CD4-positive, alpha-beta T cell (primary cell): Measurements from ENCODE around the gene VIT. TPM values are rescaled to one million over a fixed set of nuclear protein-coding genes. Genes with fewer than 3 reads are reported as not detected.

Experiments
- ATAC-seq: fragments of 200-7000 bp; cut with Tn5 transposase; one replicate; pipeline ENCODE4 v1.10.0; 2022; ENCODE audit warnings: mild to moderate bottlenecking; ENCODE audit not compliant: poor library complexity
- CTCF ChIA-PET: fragments of 350-600 bp; sonication (Branson Sonifier 250); formaldehyde crosslinking; loops from one replicate; lab custom pipeline; 2021; ENCODE audit warnings: antibody characterized with exemption, inconsistent platforms; lab: Charles Lee
- POLR2A ChIA-PET: fragments of 350-600 bp; sonication (Branson Sonifier 250); formaldehyde crosslinking; loops from one replicate; lab custom pipeline; 2021; ENCODE audit warnings: antibody characterized with exemption, inconsistent platforms; lab: Charles Lee
- DNase-seq, 14 experiments: peaks; one replicate each; pipeline ENCODE4 v3.0.0-alpha.2; 2013 to 2020; ENCODE audit warnings: mixed read lengths in 2 of 14
- H3K27ac ChIP-seq, 2 donors: one replicate each; pipeline versions ENCODE4 v1.5.1 to v1.7.0; 2013; ENCODE audit warnings: low read length in 2 of 2, low read depth in 1 of 2, mild to moderate bottlenecking in 1 of 2
- H3K27me3 ChIP-seq, 2 experiments: 1 replicate in 1 of 2; 2 replicates in 1 of 2; pipeline versions ENCODE4 v1.6.1 to v1.7.0; 2013; ENCODE audit warnings: low read length in 2 of 2, control low read depth in 1 of 2, mild to moderate bottlenecking in 1 of 2, moderate library complexity in 1 of 2; ENCODE audit not compliant: insufficient read depth in 2 of 2, control insufficient read depth in 1 of 2
- H3K36me3 ChIP-seq: one replicate; pipeline ENCODE4 v1.6.1; 2013; ENCODE audit warnings: low read length, control low read depth; ENCODE audit not compliant: insufficient read depth
- H3K4me1 ChIP-seq: one replicate; pipeline ENCODE4 v1.6.1; 2013; ENCODE audit warnings: low read length, control low read depth; ENCODE audit not compliant: insufficient read depth
- H3K4me3 ChIP-seq: one replicate; pipeline ENCODE4 v1.5.1; 2013; ENCODE audit warnings: mild to moderate bottlenecking, low read length, moderate library complexity
- H3K9me3 ChIP-seq, 2 experiments: 1 replicate in 1 of 2; 2 replicates in 1 of 2; pipeline versions ENCODE4 v1.6.1 to v1.7.0; 2013; ENCODE audit warnings: low read length in 2 of 2, mild to moderate bottlenecking in 2 of 2, control low read depth in 1 of 2, moderate library complexity in 1 of 2; ENCODE audit not compliant: control insufficient read depth in 1 of 2, insufficient read depth in 1 of 2
- H3K27ac Mint-ChIP-seq: one replicate; pipeline ENCODE4 v1.8.0; 2020; ENCODE audit warnings: mixed read lengths
- H3K27me3 Mint-ChIP-seq: one replicate; pipeline ENCODE4 v1.8.0; 2021; ENCODE audit warnings: mixed read lengths
- H3K36me3 Mint-ChIP-seq: one replicate; pipeline ENCODE4 v1.8.0; 2021; ENCODE audit warnings: low read depth, mixed read lengths
- H3K4me1 Mint-ChIP-seq: one replicate; pipeline ENCODE4 v1.8.0; 2021; ENCODE audit warnings: low read depth, mixed read lengths
- H3K4me3 Mint-ChIP-seq: one replicate; pipeline ENCODE4 v1.8.0; 2020; ENCODE audit warnings: mild to moderate bottlenecking, mixed read lengths
- H3K9me3 Mint-ChIP-seq: one replicate; pipeline ENCODE4 v1.8.0; 2020; ENCODE audit warnings: mixed read lengths
- CTCF ChIP-seq: fragments of 200-600 bp; IDR thresholded peaks from one replicate; pipeline ENCODE4 v1.8.0; 2022; ENCODE audit warnings: antibody characterized with exemption, mild to moderate bottlenecking
- intact Hi-C, 2 experiments: fragments of 100-400 bp; cut with DNase I in 1 of 2; cut with micrococcal nuclease in 1 of 2; formaldehyde crosslinking; loops; one replicate each; pipeline versions ENCODE4 v1.15.1 to v1.9.0; 2023 to 2025; cut with DNase I, micrococcal nuclease
- total RNA-seq, 174 experiments: library from RNA in 2 of 174; stranded (reverse) in 2 of 174; gene quantifications; one replicate each; pipeline ENCODE4 v1.2.3 and lab custom pipeline; 2021 to 2026

VIT gene
- total RNA-seq, 2 experiments from 2014 or later, result not detected

GRCh38 chr2:36792951-36793350 is 96.4 kb downstream of the VIT start:
- Histone ChIP-seq H3K27ac (no peak overlapping the region), H3K4me3 (no peak overlapping the region), H3K36me3 (no peaks in the 10 kb centered on the region), H3K27me3 (peaks cover 0 to 5% of the 10 kb centered on the region in 2 experiments), H3K9me3 (no peaks in the 10 kb centered on the region), H3K4me1 (peaks cover 2% of the 10 kb centered on the region)
- no peaks in the 10 kb centered on the region for H3K4me1 Mint-ChIP-seq
- no peak for TF ChIP-seq CTCF
- no peaks in the 10 kb centered on the region for H3K36me3 Mint-ChIP-seq
- H3K27ac Mint-ChIP-seq, result no peak overlapping the region
- ChIA-PET POLR2A (no interaction called here), CTCF (interaction anchor here (1.4 kb wide), 1 partner anchor 7 kb away, joined by 5 read pairs; no protein-coding TSS in a partner anchor)
- H3K9me3 Mint-ChIP-seq, result no peaks in the 10 kb centered on the region
- DNase-seq (no peak), ATAC-seq (no peak)
- intact Hi-C loops, result no loop called here
- H3K4me3 Mint-ChIP-seq, result no peak overlapping the region
- peaks cover 9% of the 10 kb centered on the region for H3K27me3 Mint-ChIP-seq

GRCh38 chr2:36797324-36798070 is 101.0 kb downstream of the VIT start:
- H3K27ac Mint-ChIP-seq, result no peak overlapping the region
- Histone ChIP-seq H3K9me3 (no peaks in the 10 kb centered on the region), H3K36me3 (no peaks in the 10 kb centered on the region), H3K4me1 (peaks cover 8% of the 10 kb centered on the region), H3K27me3 (peaks cover 0 to 3% of the 10 kb centered on the region in 2 experiments), H3K27ac (no peak overlapping the region), H3K4me3 (no peak overlapping the region)
- H3K4me3 Mint-ChIP-seq, result no peak overlapping the region
- intact Hi-C loops, result no loop called here
- POLR2A ChIA-PET, result no interaction called here
- CTCF ChIA-PET, result no interaction called here
- H3K36me3 Mint-ChIP-seq, result no peaks in the 10 kb centered on the region
- H3K9me3 Mint-ChIP-seq, result no peaks in the 10 kb centered on the region
- no peak for TF ChIP-seq CTCF
- peak in 1 of 14 experiments; percentile 34 for DNase-seq
- no peak for ATAC-seq
- peaks cover 19% of the 10 kb centered on the region for H3K27me3 Mint-ChIP-seq
- peaks cover 7% of the 10 kb centered on the region for H3K4me1 Mint-ChIP-seq

- DNase-seq (peak in 1 of 14 experiments; percentile 66), ATAC-seq (no peak)
- POLR2A ChIA-PET, result no interaction called here
- Histone ChIP-seq H3K4me3 (no peak overlapping the region), H3K27ac (no peak overlapping the region), H3K4me1 (peaks cover 6% of the 10 kb centered on the region), H3K27me3 (peaks cover 0 to 3% of the 10 kb centered on the region in 2 experiments), H3K36me3 (no peaks in the 10 kb centered on the region), H3K9me3 (no peaks in the 10 kb centered on the region)
- peaks cover 7% of the 10 kb centered on the region for H3K4me1 Mint-ChIP-seq
- TF ChIP-seq CTCF, result no peak
- no peaks in the 10 kb centered on the region for H3K9me3 Mint-ChIP-seq
- CTCF ChIA-PET, result no interaction called here
- intact Hi-C loops, result no loop called here
- peaks cover 19% of the 10 kb centered on the region for H3K27me3 Mint-ChIP-seq
- no peaks in the 10 kb centered on the region for H3K36me3 Mint-ChIP-seq
- no peak overlapping the region for H3K27ac Mint-ChIP-seq
- no peak overlapping the region for H3K4me3 Mint-ChIP-seq
Observed at GRCh38 chr2:36798724-36799123, 102.2 kb downstream of the VIT start.
